Measurements from ENCODE around the gene RAB36.

Gene RAB36

GRCh38 chr22:23206915-23207314 lies 61.6 kb downstream of the RAB36 start:
- no peak for DNase-seq

- DNase-seq: no peak
These were observed 62.6 kb downstream of the RAB36 start for GRCh38 chr22:23207729-23208393.

DNA sequence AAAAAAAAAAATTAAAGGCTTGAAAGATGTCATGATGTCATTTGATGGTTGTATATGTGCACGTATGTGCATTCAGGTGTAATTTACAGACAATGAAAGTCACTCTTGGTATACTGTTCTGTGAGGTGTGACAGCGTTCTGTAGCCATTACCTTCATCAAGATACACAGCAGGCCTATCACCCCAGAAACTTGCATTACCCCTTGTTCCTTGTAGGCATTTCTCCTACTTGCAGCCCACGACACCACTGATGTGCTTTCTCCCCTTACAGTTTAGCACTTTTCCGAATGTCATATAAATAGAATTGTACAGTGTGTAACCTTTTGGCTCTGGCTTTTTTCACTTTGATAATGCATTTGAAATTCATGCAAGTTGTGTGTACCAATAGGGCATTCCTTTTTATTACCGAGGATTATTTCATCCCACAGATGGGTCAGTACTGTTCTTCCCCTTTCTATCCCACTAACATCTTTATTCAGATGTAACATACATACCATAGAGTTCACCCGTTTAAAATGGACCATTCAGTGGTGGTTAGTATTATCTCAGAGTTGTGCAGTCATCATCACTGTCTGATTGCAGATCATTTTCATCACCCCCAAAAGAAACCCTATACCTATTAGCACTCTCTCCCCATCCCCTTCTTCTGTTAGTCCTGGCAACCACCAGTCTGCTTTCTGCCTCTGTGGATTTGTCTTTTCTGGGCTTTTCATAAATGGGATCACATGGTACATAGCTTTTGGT lies 65.3 kb downstream of the RAB36 start:
- no peak for DNase-seq

DNA sequence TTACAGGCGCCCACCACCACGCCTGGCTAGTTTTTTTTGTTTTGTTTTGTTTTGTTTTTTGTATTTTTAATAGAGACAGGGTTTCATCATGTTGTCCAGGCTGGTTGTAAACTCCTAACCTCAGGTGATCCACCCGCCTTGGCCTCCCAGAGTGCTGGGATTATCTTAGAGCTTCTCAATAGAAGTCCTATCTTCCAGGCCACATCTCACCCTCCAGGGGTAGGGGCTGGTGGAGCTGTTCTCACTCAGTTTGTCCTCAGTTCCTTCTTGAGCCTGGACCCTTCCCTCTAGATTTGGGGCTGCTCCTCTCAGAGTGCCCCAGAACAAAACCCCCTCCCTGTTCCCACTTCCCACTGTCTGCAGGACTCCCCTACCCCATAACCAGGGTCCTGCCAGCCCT lies 66.3 kb downstream of the RAB36 start:
- no peak for DNase-seq

GRCh38 chr22:23212061-23213021 lies 67.1 kb downstream of the RAB36 start:
- DNase-seq: no peak

GRCh38 chr22:23213022-23213555 lies 67.8 kb downstream of the RAB36 start:
- DNase-seq: no peak

GRCh38 chr22:23213581-23214334 lies 68.5 kb downstream of the RAB36 start:
- DNase-seq: no peak

Measured in inflammatory macrophage (primary cell).